Retinal pigment epithelial cell (primary cell): ENCODE data around the gene ESRP2.

Source experiments
- DNase-seq: peaks from one replicate; pipeline ENCODE4 v3.0.0-alpha.2; 2010; ENCODE audit warnings: low read depth
- H3K4me3 ChIP-seq: 2 replicates; pipeline ENCODE4 v1.5.1; 2011; ENCODE audit warnings: mild to moderate bottlenecking, low read length, control low read depth, moderate library complexity
- CTCF ChIP-seq: conservative IDR thresholded peaks from 2 replicates; pipeline ENCODE4 v1.5.1; 2011; ENCODE audit warnings: low read depth, low read length, control low read depth, inconsistent platforms

Gene ESRP2

GRCh38 chr16:68236826-68237242, 907 bp upstream of the ESRP2 start:
- H3K4me3 ChIP-seq, result peak overlapping the region; percentile 43
- no peak for TF ChIP-seq CTCF
- DNase-seq, result no peak

- DNase-seq, result no peak
- peak overlapping the region; percentile 50 for H3K4me3 ChIP-seq
- no peak for TF ChIP-seq CTCF
Measured at GRCh38 chr16:68236137-68236825, 354 bp upstream of the ESRP2 start.

DNA sequence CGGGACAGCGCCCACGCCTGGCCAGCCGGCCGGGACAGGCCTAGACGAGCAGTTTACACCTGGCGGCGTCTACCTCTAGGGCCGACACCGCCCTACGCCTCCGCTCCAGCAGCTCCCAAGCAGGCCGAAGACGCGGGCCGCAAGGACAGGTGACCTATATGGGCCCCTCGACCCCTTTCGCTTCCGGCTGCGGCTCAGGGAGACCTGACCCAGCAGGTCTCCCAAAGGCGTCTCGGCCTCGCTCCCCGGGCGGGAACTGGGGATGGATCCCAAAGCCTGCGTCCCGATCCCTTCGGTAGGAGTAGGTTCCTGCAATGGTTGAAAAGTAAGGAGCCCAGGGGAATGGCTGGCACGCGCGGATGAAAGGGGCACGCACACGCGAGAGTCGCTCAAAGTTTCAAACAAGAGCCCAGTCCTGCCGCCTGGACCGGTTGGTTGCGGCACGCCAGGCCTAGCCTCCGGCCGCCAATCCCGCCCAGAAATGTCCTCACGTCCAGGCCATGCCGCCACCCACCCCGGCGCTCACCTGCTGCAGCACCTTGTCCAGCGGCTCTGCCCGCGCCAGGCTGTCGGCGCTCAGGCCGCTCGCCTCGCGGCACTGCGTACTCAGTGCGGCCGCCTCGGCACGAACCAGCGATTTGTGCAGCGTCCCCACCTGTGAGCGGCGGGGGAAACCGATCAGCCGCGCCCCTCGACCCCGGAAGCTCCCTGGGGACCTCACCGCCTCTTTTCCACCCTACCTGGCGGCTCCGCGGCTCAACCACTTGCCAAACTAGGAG, 630 bp downstream of the ESRP2 start:
- DNase-seq, result no peak
- peak overlapping the region; percentile 50 for H3K4me3 ChIP-seq

GRCh38 chr16:68234188-68235107, 1.5 kb downstream of the ESRP2 start:
- peak overlapping the region; percentile 50 for H3K4me3 ChIP-seq
- no peak for TF ChIP-seq CTCF
- DNase-seq, result no peak

More for the DNA sequence above, 630 bp downstream of the ESRP2 start:
- peak; percentile 17 for TF ChIP-seq CTCF

GRCh38 chr16:68233835-68234187, 2.1 kb downstream of the ESRP2 start:
- no peak overlapping the region for H3K4me3 ChIP-seq
- DNase-seq, result no peak
- no peak for TF ChIP-seq CTCF

DNA sequence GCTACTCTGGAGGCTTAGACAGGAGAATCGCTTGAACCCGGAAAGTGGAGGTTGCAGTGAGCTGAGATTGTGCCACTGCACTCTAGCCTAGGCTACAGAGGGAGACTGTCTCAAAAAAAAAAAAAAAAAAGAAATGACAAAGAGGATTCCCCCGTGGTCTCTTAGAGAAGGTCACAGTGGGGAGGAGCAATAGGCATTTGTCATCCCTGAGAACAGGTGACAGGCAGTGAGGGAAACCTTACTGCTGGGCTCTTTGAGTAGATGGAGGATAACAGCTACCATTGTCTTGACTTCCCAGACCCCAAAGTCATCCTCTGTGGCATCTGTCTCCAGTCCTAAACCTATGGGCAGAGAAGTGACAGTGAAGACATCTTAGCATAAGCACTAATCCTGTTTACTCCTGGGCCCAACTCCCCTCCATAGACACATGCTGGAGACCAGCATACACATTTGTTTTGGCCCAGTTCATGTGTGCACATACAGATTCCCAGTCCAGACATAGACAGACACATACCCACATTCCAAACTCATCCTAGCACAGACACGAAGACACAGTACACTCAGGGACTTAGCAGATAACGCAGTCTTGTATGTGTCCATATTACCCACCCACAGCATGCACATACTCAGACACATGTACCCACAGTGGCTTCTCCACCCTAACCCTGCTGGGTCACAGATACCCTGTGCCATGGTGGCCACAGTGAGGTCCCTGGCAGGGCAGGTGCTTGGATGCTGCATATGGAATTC, 2.7 kb downstream of the ESRP2 start:
- no peak overlapping the region for H3K4me3 ChIP-seq
- TF ChIP-seq CTCF, result no peak
- no peak for DNase-seq
